Daoy (cell line): ENCODE results near the gene PCYT1B. TPM values are rescaled to one million over a fixed set of nuclear protein-coding genes. Genes with fewer than 3 reads are reported as not detected.

Experiments
- DNase-seq: peaks from one replicate; pipeline ENCODE4 v3.0.0-alpha.2; 2015; ENCODE audit warnings: low read depth
- total RNA-seq: library from RNA; depleted of rRNA; stranded (reverse); fragments of >200 nt; shearing (Covaris generic); gene quantifications from 2 replicates; pipeline ENCODE4 v1.2.3, GENCODE V29; 2014; rRNA removed

The PCYT1B gene
- total RNA-seq, 1 experiment from 2014 or later = 6.4 TPM

GRCh38 chrX:24525455-24525854 lies 121.7 kb downstream of the PCYT1B start:
- DNase-seq = no peak

GRCh38 chrX:24520472-24520871 lies 126.7 kb downstream of the PCYT1B start:
- no peak for DNase-seq

GRCh38 chrX:24515447-24515846 lies 131.7 kb downstream of the PCYT1B start:
- DNase-seq = no peak

DNA sequence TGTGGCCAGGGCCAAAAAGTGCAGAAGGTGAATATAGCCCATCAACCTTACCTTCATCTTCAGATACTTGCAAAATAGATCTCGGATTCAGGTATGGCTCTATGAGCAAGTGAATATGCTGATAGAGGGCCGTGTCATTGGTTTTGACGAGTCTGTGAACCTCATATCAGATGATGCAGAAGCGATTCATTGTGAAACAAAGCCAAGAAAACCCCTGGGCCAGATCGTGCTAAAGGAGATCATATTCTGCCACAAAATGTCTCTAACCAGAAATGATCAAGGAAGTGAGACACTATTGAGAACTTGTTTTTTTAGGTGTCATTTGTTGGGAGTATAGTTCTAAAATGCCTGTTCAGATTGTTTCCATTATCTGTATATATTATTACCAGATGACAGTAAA lies 133.7 kb downstream of the PCYT1B start:
- no peak for DNase-seq

DNA sequence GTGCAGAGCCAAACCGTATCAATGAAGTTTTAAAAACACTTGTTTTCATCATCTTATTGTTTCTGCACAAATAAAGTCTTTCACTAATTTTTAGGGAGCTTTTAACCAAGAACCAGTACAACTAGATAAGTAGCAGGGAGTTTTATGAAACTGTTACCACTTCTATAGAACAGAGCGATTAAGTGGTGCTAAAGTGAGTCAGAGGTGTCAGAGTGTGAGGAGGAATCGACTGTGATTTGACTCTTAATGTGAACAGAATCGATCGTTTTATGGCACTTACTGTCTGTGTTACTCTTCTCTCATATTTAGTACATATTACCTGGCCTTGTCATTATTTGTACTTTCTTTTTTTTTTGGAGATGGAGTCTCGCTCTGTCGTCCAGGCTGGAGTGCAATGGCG lies 138.8 kb downstream of the PCYT1B start:
- DNase-seq = no peak

Other genes starting within 250 kb of the PCYT1B start
- 14.9 and 16.0 TPM in 2 replicates for gene PDK3, start 182.1 kb downstream of the PCYT1B start, total RNA-seq
- gene POLA1, start 46.6 kb upstream of the PCYT1B start, total RNA-seq = 17.3 and 19.9 TPM in 2 replicates